GM18520 (cell line): Measurements from ENCODE around the gene CDH6.

Source experiments
- ATAC-seq: cut with Tn5 transposase; IDR thresholded peaks from one replicate; pipeline ENCODE4 v1.9.1; 2021; ENCODE audit not compliant: unreplicated experiment

Gene CDH6

DNA sequence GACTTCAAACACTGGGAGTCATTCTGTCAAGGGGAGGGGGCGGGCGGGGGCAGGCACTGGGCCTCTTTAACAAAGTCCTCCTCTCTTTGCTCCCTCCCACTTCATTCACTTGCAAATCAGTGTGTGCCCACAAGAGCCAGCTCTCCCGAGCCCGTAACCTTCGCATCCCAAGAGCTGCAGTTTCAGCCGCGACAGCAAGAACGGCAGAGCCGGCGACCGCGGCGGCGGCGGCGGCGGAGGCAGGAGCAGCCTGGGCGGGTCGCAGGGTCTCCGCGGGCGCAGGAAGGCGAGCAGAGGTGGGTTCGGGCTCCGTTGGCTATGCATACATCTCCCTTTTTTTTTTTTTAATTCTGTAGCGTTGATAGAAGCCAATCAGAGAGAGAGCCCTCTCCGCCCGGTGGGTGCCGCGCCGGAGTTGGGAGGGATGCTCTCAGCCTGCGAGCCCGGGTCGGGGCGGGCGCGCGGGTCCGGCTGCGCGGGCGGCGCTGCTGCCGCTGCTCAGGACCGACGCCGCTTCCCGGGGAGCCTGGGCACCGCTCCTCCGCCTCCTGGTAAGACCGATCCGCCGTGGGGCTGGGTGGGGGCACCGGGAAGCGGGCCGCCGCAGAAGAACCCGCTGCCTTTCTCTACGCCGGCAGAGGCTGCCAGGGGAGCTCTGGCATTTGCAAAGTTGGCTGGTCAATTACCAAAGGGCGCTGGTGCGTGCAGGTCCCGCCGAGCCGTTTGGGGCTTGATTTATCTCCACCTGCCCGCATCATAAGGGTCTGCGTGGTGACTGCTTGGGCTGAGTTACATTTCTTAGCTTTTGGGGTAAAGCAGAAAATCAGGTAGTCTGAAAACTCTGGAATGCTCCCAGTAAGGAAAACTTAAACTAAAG, at the start of gene CDH6:
CDH6 (plus strand) TSS at position 96 of the 877 bp plus-strand sequence. CDS start 73,788 bp downstream, outside the sequence.
- ATAC-seq: no peak

DNA sequence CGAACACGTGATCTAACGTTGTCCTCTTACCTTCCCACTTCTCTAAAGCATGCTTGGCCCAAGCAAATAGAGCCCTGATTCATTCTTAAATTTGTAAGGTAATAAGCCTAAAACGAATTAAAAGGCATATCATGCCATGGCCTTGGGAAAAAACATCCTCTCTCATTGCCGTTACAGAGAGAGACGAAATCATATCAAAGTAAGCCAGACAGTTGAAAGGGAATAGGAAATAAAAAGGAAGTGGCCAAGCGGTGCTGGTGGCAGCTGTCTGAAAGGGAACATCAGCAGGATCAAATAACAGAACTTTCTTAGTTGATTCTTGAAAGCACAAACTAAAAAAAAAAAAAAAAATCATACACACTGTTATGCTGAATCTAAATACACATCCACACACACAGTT, 49.1 kb upstream of the CDH6 start:
- no peak for ATAC-seq

DNA sequence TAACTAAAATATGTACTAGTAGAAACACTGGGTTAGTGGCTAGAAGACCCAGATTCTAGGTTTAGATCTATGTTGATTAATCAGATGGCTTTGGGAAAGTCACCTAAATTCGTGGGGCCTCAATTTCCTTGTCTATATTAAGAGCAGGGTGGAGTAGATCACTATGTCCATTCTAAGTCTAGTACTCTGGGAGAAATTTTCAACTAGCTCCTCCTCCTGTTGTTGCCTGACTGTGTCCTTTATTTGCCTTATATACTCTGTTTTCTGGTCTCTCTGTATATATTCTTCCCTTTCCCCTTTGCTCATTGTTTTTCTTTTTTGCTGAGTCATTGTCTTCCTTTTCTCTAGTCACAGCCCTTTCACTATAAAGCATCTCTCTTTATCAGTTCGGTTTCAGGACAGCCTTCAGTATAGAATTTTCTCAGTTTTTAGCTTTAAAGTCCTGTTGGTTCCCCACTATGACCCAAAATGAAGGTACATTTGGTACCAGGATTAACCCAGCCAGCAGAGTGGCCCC, 44.5 kb upstream of the CDH6 start:
- no peak for ATAC-seq

DNA sequence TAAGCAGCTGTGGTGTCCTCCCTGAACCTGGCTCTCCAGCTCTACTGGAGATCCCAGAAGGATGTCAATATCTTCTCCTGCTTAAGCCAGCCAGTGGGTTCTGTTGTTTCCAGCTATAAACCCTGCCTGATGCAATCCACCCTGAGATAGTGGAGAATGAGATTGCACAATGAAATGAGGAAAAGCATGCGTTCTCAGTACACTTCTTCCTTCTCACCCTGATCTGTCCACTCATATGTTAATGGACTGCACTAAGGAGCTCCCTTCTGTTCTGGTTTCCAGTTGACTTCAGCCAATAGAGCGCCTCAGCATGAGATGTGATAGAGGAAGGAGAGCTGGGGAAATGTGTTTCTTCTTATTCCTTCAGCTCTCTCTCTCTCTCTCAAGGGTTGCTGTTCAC, 40.0 kb upstream of the CDH6 start:
- no peak for ATAC-seq

DNA sequence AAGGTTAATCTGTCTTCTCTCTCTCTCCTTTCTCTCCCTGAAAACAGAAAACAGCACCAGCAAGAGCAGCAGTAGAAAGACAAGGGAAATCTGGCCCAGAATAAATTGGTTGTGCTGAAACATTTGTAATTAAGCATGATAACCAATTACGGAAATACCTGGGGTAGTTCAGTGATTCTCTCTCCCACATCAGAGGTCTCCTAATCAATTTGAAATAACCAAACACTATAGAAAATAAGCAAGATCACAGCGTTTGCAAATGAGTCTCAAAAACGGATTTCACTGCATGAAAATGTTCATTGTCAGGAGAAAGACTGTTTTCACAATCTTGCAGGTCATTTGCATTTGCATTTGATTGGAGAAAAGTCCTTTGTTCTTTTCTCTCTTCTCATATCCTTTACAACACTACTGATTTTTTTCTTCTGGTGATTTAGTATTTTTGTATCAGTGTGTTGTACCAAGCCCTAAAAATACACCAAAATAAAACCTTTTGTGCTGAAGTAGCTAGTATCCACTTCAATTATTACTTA, 36.8 kb upstream of the CDH6 start:
- no peak for ATAC-seq

DNA sequence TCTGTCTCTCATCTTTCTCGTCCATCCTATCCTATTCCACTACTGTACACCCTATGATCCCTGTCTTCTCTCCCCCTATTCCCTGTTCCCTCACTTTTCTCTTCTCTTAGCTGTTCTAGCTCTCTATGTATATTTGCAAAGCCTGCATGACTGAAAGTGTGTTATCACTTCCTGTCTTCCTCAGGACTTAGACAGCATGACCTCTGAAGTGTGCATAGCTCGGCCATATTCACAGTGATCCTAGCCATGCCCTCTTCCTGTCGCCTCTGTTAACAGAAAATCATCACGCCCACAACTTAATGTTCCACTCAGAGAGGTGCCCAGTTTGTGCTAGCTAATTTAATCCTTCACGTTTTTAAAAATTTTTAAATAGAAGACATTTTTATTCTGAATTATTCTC, 35.8 kb upstream of the CDH6 start:
- no peak for ATAC-seq

DNA sequence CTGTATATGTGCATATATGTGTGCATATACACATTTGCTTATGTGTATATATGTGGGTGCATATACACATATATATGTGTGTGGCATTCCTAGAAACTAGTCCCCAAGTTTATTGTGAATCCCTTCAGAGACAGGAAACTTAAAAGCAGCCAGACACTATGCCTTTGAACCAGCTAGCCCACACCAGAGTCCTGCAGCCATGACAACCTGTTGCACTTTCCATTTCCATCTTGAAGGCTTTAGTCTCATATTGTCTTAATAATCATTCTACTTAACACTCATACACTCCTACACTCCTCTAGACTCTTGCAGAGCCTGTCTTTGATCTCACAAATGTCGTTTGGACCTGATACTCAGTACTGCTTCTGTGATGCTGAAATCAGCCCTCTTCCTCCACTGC, 34.8 kb upstream of the CDH6 start:
- ATAC-seq: no peak

DNA sequence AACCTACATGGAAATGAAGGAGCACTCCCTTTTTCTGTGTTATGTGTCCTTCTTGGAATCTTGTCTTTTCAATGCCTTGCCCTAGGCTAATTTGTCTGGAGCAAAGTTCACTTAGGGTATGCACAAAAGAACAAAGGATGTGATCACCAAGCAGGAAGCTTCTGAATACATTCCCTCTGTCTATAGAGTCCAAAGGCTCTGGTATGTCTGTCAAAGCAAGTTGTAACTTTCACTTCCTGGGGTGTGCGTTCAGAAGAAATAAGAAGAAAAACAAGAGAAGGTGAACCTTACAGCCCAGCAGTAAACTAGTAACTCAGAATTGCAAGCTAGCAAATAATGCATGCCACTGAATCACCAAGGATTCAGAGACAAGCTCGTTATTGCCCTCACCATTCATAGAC, 31.7 kb upstream of the CDH6 start:
- no peak for ATAC-seq

DNA sequence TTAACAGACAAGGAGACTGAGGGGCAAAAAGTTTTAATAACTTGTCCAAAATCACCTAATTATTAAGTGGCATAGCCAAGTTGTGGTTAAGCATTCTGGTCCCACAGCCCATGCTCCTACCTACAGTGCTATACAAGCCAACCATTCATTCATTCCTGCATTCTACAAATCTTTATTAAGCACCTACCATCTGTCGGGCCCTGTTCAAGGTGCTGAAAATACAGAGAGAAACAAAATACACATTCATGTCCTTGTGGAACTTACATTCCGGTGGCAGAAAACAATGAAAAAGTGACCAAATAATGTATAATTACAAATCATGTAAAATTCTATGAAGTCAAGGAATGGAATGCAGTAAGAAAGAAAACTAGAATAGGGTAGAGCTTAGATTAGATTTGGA, 27.8 kb upstream of the CDH6 start:
- no peak for ATAC-seq

DNA sequence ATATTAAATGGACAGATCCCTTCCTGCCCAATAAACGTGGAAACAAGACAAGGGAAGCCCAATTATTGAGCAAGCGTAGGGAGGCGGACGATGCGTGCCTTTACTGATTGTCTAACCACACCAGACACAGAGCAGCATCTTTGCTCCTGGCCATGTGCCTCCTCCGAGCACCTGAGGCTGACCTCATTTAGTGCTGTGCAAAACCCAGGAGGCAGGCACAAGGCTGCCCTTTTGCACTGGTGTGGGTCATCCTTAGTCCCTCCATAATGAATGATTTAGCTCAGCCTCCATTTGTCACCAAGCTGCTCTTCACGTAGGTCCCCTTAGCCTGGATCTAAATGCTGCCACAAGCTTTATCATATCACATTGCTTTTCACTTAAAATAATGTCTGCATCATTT, 24.1 kb upstream of the CDH6 start:
- ATAC-seq: no peak

DNA sequence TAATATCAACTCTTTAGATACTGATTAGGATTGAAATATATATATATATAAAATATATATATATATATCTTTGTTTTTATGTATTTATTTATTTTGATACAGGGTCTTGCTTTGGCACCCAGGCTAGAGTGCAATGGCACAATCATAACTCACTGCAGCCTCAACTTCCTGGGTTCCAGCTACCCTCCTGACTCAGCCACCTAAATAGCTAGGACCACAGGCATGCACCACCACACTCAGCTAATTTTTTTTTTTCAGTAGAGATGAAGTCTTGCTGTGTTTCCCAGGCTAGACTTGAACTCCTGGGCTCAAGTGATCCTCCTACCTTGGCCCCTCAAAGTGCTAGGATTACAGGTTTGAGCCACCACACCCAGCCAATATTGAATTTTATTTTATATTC, 20.6 kb upstream of the CDH6 start:
- ATAC-seq: no peak

DNA sequence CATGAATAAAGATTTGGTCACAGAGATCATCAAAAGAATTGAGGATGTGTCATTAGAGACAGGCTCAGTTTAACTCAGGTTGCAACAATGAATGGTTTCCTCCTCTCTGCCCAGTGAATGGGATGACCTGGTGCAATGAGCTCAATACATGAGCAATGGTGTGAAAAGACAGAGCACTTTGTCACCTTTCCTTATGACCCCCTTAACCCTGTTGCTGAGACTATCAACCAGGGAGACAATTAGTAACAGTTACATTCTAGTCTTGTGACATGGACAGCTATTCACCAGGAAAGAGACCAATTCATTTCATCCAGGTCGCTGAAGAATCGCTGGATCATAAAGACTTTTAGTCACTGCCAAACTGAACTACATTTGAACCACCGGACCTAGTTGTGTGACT, 19.9 kb upstream of the CDH6 start:
- no peak for ATAC-seq

DNA sequence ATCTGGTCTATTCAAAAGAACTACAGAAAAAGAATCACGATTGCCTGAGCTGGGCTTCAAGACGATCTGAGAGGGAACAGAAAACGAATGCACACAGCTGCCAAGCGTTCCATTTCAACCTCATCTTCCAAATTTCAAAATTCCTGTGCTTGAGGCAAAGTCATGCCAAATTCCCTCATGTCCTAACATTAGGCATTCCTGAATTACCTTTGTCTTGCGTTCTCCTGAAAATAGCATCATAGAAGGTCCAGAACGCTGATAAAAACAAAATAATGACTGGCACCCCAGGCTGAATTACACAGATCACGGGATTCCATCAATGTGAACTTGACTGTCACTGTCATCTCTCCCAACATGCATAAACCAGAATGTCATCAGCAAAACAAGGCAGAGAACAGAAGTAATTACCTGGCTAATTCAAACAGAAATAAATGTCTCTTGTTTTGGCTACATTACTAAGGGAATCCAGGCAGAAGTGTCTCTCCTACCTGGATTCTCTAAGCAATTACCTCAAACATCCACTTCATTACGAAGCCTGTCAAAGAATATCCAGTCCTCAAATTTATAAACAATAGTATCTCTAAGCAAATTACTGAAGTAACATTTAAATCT, 12.0 kb upstream of the CDH6 start:
- no peak for ATAC-seq

DNA sequence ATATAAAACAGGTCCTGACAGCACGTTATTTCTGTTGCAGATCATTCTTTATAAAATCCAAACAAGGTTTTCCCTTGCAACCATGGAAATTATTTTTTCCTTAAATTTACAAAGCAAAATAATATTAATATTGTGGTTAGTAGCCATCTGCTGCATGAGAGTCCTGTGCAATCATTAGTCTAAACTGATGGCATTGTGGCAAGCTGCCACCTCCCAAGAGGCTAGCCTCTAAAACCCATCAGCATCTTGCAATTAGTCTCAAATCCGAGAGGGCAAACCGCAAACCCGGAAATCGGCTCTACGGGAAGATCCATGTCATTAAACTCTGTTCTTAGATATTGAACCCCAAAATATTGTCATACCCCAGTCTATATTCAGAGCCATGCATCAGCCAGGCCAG, 11.3 kb upstream of the CDH6 start:
- ATAC-seq: no peak

DNA sequence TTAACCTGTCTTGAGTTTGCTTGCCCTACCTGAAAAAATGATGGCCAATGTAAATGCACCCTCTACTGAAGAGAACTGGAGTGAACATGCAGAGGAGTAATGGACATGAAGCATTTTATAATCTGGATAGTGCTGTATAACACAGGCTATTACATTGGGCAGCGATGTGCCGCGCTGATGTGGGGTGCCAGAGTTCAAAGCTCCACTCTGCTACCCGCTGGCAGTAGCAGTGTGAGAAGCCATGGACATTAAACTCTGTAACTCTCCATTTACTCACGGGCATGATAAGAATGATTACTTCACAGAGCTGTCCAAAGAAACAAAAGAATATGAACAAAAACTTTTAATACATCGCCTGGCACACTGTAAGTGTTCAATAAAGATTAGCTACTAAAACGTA, 7.5 kb upstream of the CDH6 start:
- no peak for ATAC-seq

DNA sequence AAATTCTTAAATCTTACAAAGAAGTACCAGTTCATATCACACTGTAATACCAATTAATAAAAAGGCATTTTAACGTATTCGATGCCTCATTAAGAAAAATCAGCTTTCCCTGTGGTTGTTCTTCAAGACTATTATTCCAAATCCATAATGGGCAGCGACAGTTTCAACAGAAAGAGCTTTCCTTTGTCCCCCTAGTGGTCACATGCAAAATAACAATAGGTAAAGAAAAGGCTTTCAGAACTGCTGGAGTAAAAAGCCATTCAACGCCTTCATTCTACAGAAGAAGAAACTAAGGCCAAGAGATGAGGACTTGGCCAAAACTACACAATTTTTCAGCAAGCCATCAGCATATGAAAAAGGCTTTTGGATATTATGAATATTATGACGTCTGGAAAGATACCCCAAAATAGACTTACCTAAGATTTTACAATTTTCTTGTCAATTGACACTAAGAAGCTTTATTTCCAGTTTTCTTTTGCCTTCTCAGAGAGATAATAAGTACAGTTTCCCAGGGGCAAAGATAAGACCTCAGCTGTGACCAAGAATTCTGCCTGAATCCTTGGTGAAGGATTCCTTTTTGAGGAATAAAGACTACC, 6.7 kb upstream of the CDH6 start:
- ATAC-seq: no peak

DNA sequence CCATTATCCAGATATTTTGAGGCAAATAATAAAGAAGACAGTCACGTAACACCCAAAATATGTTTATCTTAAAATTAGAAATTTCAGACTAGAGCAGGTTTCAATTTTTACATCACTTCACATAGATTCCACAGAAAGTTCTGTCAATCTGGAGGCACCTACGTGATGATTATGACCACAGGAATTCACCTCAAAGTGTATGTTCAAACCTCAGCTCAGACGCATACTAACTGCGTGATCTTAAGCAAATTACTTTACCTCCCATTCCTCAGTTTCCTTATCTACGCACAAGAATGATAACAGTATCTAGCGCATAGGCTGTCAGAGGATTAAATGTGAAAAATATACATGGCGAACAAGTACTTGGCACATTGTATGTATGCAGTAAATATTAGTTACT, 5.9 kb upstream of the CDH6 start:
- no peak for ATAC-seq

DNA sequence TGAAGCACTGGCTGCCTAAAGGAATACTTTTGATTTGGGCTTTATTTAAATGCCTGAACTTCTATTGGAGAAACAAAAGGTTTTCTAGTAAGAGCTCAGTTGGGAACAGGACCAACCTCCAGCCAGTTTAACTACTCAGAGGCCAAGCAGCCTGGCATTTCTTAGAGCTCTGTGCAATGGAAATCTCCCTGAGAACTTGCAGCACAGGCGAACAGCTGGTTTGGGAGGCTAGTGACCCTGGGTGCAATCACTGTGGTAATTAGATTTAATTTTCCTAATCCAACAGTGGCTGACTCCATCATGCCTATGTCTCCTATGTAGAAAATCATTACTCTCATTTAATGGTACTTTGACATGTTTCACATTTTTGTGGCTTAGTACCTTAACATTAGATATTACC, 1.0 kb upstream of the CDH6 start:
- no peak for ATAC-seq

DNA sequence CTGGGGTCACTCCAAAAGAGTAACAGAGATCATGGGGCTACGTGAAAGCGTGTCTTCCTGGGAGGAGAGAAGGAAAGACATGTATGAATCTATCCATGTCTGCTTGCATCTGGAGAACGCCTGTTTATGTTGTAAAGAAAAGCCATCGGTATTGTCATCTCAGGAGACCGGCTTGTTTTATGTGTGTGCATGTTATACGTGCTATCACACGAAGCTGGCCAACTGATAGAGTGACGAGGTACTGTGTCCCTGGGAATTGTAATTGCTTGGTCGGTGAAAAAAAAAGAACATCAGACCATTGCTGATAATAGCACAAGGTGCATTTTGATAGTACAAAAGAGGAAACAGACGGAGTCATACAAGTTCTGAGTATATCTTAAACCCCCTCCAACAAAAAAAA, 370 bp upstream of the CDH6 start:
- ATAC-seq: no peak

DNA sequence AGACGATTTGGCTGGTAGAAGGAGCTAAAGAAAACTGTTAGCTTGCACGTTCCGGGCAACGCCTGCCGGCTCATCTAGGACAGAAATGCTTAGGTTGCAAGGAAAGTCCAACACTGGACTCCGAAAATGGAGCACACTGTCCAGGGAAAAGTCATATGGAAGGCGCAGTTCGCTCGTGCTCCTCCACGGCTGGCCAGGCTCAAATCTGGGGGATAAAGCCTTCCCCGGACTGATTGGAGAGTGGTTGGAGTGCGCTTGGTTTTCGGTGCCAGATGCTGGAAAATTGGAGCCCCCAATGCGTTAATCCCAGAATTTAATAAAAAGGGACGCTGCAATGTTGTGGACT, 955 bp downstream of the CDH6 start:
- no peak for ATAC-seq

DNA sequence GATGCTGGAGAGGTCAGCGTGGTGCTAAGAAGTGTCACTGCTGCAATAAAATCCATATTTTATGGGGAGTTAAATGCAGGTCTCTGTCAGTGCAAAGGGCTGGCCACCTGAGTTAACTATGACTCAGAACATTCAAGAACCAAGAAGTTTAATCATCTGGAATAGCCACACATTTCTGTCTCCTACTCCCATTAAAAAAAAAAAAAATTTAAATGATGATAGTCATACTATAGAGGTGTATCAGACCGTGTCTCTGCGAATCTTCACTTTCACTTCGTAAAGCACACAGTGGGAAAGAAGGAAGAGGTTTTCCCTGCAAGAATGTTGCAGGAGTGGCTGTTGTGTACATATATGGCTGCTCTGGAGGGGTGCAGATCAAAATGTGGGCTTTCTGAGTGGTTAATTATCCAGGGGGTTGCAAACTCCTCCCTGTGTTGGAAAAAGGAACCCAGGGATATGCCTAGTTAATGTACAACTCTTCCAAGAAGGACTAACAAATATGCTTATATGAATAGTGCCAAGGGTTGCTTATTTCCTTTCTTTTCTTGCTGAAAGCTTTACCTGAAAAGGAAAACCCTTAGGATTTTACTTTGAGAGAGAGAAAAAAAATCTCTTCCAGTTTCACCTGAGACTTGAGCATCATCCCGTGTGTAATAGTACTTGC, 1.5 kb downstream of the CDH6 start:
- no peak for ATAC-seq
